Measurements from ENCODE around the gene FAM240A.

- TF ChIP-seq CTCF (conservative IDR thresholded peaks at IDR 0.05; ENCODE audit: low read depth in 2 of 2), result no peak
- TF ChIP-seq POLR2AphosphoS5 (IDR thresholded peaks at IDR 0.05; ENCODE audit: low read depth), result no peak
- TF ChIP-seq JUNB (IDR thresholded peaks at IDR 0.05; ENCODE audit: unreplicated experiment), result no peak
- TF ChIP-seq EZH2phosphoT487 (IDR thresholded peaks at IDR 0.05; ENCODE audit: unreplicated experiment), result no peak
- TF ChIP-seq, protein P1, sequence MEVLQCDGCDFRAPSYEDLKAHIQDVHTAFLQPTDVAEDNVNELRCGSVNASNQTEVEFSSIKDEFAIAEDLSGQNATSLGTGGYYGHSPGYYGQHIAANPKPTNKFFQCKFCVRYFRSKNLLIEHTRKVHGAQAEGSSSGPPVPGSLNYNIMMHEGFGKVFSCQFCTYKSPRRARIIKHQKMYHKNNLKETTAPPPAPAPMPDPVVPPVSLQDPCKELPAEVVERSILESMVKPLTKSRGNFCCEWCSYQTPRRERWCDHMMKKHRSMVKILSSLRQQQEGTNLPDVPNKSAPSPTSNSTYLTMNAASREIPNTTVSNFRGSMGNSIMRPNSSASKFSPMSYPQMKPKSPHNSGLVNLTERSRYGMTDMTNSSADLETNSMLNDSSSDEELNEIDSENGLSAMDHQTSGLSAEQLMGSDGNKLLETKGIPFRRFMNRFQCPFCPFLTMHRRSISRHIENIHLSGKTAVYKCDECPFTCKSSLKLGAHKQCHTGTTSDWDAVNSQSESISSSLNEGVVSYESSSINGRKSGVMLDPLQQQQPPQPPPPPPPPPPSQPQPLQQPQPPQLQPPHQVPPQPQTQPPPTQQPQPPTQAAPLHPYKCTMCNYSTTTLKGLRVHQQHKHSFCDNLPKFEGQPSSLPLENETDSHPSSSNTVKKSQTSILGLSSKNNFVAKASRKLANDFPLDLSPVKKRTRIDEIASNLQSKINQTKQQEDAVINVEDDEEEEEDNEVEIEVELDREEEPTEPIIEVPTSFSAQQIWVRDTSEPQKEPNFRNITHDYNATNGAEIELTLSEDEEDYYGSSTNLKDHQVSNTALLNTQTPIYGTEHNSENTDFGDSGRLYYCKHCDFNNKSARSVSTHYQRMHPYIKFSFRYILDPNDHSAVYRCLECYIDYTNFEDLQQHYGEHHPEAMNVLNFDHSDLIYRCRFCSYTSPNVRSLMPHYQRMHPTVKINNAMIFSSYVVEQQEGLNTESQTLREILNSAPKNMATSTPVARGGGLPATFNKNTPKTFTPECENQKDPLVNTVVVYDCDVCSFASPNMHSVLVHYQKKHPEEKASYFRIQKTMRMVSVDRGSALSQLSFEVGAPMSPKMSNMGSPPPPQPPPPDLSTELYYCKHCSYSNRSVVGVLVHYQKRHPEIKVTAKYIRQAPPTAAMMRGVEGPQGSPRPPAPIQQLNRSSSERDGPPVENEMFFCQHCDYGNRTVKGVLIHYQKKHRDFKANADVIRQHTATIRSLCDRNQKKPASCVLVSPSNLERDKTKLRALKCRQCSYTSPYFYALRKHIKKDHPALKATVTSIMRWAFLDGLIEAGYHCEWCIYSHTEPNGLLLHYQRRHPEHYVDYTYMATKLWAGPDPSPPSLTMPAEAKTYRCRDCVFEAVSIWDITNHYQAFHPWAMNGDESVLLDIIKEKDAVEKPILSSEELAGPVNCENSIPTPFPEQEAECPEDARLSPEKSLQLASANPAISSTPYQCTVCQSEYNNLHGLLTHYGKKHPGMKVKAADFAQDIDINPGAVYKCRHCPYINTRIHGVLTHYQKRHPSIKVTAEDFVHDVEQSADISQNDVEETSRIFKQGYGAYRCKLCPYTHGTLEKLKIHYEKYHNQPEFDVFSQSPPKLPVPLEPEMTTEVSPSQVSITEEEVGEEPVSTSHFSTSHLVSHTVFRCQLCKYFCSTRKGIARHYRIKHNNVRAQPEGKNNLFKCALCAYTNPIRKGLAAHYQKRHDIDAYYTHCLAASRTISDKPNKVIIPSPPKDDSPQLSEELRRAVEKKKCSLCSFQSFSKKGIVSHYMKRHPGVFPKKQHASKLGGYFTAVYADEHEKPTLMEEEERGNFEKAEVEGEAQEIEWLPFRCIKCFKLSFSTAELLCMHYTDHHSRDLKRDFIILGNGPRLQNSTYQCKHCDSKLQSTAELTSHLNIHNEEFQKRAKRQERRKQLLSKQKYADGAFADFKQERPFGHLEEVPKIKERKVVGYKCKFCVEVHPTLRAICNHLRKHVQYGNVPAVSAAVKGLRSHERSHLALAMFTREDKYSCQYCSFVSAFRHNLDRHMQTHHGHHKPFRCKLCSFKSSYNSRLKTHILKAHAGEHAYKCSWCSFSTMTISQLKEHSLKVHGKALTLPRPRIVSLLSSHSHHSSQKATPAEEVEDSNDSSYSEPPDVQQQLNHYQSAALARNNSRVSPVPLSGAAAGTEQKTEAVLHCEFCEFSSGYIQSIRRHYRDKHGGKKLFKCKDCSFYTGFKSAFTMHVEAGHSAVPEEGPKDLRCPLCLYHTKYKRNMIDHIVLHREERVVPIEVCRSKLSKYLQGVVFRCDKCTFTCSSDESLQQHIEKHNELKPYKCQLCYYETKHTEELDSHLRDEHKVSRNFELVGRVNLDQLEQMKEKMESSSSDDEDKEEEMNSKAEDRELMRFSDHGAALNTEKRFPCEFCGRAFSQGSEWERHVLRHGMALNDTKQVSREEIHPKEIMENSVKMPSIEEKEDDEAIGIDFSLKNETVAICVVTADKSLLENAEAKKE (CRISPR knock-in tag; IDR thresholded peaks at IDR 0.05), result no peak
- TF ChIP-seq NANOG (IDR thresholded peaks at IDR 0.05; ENCODE audit: borderline replicate concordance), result no peak
Observed at GRCh38 chr3:46673151-46674030, 61.1 kb downstream of the FAM240A start.

Data from GM23338 (cell line).